CD1c-positive myeloid dendritic cell (primary cell): Measurements from ENCODE around the gene ST14.
"Not testable (repeated sequence)": the region's sequence is repeated elsewhere in the genome, so short reads cannot be mapped to it uniquely, and the experiment has no call there.

ENCODE experiments used
- DNase-seq: peaks from one replicate; pipeline ENCODE4 v3.0.0-alpha.2; 2016; ENCODE audit errors: extremely low spot score

The ST14 gene

GRCh38 chr11:130188585-130189347 is 29.2 kb downstream of the ST14 start:
- DNase-seq, result no peak

DNA sequence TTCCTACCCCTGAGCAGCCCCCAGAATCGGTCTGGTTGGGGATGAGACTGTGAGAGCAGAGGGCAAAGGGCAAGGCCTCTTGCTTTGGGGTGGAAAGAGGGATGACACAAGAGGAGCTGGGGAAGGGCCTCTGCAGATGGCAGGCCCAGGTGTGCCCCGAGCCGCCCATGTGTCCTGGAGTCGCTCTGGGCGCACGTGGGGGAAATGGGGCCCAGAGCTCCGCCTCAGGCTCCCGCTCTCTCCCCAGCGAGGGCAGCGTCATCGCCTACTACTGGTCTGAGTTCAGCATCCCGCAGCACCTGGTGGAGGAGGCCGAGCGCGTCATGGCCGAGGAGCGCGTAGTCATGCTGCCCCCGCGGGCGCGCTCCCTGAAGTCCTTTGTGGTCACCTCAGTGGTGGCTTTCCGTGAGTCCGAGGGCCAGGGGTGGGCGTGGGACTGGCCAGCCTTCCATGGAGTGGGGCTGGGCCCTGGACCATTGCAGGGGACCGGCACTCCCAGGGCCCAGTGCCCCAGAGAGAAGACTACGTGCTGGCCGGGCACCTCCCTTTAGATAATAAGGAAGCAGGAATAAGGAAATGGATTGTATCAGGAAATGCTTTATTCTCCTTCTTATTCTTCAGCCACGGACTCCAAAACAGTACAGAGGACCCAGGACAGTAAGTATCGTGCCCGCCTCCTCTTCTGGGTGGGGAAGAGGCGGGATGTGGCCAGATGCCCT is 30.1 kb downstream of the ST14 start:
- peak; percentile 39 for DNase-seq

GRCh38 chr11:130190371-130190881 is 30.8 kb downstream of the ST14 start:
- DNase-seq, result no peak

DNA sequence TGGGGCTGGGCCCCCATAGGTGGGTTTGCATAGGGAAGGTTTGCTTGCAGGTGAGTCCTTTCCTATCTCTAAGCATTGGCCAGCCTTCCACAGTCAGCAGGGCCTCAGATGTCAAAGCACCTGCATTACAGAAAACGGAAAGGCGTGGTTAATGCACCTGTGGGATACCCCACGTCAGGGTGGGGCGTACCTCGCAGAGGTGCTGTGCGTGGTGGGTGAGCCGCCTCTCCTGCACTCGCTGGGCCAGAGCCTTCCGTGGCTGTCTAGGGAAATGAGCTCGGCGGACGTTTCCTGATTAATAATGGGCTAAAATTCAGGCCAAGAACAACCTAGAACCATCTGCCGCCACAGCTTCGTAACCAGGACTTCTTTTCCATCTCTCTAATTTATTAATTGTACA is 32.3 kb downstream of the ST14 start:
- DNase-seq, result no peak

- no peak for DNase-seq
Measured at GRCh38 chr11:130192845-130193267, 33.3 kb downstream of the ST14 start.

DNA sequence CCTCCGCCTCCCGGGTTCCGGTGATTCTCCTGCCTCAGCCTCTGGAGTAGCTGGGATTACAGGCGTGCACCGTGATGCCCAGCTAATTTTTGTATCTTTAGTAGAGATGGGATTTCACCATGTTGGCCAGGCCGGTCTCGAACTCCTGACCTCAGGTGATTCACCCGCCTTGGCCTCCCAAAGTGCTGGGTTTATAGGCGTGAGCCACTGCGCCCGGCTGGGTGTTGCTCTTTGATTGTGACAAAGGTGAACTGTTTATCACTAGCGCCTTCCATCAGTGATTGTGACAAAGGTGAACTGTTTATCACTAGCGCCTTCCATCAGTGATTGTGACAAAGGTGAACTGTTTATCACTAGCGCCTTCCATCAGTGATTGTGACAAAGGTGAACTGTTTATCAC is 34.0 kb downstream of the ST14 start:
- not testable (repeated sequence) for DNase-seq

DNA sequence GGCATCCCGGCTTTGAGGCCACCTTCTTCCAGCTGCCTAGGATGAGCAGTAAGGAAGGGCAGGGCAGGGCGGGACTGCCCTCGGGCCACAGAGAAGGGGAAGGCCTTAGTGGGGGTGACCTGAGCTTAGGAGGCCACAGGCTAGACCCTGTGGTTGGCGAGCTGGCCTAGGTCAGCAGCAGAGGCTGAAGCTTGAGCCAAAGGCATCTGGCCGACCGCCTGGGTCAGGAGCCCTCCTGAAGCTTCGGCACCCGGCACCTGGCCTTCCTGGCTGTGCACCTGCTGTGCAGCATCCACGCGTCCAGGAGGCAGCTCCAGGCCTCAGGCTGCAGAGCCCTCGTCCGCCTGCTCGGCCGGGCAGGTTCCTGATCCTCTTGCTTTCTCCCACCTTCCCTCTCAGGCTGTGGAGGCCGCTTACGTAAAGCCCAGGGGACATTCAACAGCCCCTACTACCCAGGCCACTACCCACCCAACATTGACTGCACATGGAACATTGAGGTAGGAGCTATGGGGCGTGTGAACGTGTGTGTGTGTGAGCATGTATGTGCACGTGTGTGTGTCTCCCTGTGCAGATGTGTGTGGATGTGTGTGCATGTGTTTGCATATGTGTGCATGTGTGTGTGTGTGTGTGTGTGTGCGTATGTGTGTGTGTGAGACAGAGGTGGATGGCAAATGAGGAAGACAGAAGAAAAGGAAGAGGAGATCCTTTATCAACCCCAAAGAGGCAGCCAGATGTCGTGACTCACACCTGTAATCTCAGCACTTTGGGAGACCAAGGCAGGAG is 34.9 kb downstream of the ST14 start:
- no peak for DNase-seq

DNA sequence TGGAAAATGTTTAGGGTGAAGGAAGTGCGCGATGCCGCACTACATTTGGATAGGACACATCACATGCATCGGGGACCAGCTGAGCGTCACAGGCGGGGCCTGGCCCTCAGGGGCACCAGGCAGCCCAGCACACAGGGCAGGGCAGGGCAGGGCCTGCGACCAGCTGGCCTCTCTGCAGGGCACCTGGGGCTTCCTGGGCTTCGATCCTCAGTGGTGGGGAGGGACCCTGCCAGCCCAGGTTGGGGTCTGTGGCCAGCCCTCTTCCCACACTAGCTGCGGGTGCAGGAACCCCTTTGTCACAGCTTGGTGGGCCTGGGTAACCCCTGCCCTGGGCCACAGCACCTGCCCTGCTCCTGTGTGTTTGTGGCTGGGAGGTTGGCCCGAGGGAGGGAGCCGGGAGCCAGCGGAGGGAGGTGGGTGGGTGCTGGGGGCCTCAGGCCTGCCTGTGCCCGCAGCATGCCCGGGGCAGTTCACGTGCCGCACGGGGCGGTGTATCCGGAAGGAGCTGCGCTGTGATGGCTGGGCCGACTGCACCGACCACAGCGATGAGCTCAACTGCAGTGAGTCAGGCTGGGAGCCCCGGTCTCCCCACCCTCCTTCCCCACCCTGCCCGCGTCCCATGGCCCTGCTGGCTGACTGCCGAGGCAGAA is 37.9 kb downstream of the ST14 start:
- no peak for DNase-seq

DNA sequence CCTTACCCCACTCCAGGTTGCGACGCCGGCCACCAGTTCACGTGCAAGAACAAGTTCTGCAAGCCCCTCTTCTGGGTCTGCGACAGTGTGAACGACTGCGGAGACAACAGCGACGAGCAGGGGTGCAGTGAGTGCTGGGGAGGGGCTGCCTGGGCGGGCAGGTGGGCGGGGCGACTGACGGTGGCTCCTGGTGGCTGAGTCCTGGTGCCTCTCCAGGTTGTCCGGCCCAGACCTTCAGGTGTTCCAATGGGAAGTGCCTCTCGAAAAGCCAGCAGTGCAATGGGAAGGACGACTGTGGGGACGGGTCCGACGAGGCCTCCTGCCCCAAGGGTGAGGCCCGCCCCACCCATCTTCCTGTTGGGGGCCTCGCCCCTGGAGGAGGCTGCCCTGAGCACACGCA is 38.7 kb downstream of the ST14 start:
- DNase-seq, result no peak

DNA sequence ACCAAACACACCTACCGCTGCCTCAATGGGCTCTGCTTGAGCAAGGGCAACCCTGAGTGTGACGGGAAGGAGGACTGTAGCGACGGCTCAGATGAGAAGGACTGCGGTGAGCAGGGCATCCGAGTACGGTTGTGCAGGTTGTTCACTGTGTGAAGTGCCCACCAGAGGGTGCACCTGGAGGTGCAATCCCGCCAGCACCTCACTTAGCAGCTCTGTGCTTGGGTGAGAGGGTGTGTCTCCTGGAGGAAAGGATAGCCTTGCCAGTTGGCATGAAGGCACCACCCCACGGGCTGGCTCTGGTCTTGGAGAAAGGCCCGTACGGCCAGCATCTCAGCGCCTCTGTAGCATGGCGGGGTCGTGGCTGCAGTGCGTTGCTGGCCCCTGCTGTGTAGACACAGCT is 39.4 kb downstream of the ST14 start:
- no peak for DNase-seq

- DNase-seq, result no peak
Measured at GRCh38 chr11:130199792-130200191, 40.2 kb downstream of the ST14 start.

DNA sequence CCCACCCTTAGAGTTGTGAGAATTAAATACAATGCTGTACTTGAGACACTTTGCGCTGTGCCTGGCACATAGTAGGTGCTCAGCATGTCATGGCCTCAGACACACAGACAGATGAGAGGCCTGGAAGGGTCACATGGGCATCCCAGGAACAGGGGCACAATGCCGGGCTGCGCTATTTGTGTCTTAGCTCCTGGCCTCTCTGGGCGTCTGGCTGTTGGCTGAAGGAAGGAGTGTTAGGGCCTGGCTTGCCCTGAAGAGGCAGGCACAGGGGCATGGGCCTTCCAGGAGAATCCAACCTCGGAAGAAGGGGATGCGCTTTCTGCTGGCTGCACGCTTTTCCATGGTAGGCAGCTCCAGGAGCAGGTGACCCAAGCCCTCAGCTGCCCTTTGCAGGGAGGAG is 41.4 kb downstream of the ST14 start:
- no peak for DNase-seq

GRCh38 chr11:130202009-130202817 is 42.6 kb downstream of the ST14 start:
- no peak for DNase-seq

DNA sequence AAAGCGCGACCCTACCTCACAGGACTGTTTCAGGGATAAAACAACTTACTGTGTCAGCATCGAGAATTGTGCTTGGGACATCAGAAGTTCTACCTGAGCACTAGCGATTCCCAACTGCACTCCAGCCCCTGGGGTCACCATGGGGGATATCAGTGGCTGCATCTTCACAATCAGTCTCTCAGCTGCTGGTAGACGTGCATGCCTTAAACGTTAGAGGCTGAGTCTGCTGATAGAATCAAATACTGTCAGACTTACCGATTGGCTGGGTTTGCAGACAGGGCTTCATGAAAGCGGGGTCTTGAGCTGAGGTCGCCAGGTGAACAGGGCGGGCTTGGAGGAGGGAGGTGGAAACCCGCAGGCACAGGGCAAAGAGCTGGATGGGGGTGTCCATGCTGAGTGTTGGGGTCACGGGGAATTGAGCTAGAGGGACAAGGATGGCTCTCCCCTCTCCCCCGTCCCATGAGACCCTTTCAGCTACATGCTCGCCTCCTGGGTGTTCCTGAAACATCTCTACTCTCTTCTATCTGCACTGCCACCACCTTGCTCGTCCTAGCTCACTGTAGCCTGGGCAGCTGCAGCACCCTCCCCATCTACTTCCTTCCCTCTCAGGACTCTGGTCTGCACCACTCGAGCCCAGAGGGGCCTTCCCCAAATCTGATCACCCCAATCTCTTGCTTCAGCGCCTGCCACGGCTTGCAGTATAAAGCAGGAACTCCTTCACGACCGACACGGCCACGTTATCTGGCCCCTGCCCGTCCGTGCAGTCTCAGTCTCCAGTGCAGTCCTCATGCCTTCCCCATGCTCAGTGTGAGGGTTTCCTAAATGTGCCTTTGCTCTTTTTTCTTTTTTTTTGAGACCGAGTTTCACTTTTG is 43.5 kb downstream of the ST14 start:
- DNase-seq, result no peak

DNA sequence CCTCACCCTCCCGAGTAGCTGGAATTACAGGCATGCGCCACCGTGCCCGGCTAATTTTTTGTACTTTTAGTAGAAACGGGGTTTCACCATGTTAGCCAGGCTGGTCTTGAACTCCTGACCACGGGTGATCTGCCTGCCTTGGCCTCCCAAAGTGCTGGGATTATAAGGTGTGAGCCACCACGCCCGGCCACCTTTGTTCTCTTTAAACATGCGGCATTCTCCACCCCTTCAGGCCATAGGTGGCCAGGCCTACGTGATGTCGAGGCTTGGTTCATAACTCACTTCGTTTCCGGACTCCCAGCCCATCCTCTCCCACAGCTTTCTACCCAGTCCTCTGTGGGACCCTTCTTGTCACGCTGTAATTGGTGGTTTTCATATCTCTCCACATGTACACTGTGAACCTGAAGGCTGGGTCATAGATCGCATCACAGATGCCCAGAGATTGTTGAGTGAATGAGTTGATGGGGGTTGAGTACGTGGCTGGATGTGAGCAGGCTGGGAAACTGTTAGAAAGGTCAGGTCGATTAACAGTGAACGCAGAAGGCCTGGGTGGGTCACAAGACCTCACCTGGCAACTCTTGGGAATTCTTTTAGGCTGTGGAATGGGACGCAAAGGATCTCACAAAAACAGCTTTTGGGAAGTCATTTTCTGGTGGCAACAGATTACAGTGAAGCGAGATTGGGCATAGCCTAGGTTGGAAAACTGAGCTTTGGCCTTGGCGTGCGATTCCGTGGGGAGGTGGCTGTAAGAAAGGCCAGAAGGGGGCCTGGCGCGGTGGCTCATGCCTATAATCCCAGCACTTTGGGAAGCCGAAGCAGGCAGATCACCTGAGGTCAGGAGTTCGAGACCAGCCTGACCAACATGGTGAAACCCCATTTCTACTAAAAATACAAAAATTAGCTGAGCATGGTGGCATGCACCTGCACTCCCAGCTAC is 44.5 kb downstream of the ST14 start:
- DNase-seq, result no peak

GRCh38 chr11:130204703-130205095 is 45.1 kb downstream of the ST14 start:
- DNase-seq, result no peak

DNA sequence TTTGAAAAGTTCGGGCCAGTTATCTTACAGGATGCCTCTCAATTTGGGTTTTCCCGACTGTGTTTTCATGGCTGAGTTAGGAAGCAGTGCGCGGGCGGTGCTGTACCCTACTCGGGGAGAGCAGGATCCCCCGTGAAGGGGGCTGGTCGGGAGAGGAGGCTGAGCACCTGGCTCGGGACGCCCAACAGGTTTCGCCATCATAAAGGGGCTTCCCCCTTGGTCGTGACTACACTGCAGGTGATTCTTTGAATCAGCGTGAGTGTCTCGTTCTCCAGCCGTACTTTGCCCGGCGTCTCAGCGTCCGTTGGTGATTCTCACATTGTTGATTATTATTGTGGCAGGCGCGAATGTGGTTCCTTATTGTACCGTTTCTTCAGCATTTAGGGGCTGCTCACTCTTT is 46.6 kb downstream of the ST14 start:
- no peak for DNase-seq

DNA sequence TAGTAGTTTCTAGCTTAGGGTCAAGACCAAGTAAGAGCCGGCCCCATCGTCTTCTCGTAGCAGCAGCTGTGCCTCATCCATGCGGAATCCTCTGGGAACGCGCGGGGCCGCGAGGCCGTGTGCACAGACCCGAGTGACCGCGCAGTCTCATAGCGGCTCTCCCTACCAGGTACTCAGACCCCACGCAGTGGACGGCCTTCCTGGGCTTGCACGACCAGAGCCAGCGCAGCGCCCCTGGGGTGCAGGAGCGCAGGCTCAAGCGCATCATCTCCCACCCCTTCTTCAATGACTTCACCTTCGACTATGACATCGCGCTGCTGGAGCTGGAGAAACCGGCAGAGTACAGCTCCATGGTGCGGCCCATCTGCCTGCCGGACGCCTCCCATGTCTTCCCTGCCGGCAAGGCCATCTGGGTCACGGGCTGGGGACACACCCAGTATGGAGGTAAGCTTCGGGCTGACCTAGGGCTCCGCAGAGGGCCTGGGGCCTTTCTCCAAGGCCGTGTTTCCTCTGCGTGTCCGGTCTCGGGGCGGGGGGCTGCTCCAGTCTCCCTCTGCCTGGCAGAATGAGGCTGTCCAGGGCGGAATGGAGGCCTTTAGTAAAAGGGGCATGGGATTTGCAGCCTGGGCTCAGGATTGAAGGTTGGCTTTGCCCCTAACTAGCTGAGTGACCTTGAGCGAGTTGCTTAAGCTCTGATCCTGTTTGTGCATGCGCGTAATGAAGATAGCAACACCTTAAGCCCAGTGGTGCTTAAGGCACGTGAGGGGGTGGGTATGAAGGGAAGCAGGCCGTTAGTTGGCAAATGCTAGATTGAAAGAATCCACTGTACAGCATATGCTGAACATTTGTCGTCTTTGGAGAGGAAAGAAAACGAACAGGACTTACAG is 48.9 kb downstream of the ST14 start:
- no peak for DNase-seq
